GM13976 (cell line): ENCODE measurements around the gene SPATA12.

Experiments used
- DNase-seq: peaks from one replicate; pipeline ENCODE4 v3.0.0; 2012; ENCODE audit warnings: low spot score
- in situ Hi-C: fragments of 300-500 bp; cut with MboI; formaldehyde crosslinking; loops from one replicate; pipeline ENCODE4 v1.12.0; 2022; ENCODE audit warnings: low sequenced_read_pairs, mixed read lengths, inconsistent platforms; ENCODE audit not compliant: unreplicated experiment
- TF ChIP-seq, protein P1 (sequence below): IDR thresholded peaks from 2 replicates; pipeline ENCODE4 v1.5.1; 2012; ENCODE audit warnings: borderline replicate concordance, mild to moderate bottlenecking; ENCODE audit not compliant: insufficient read depth; ENCODE audit errors: extremely low read depth, missing control alignments, control extremely low read depth

The SPATA12 gene

DNA sequence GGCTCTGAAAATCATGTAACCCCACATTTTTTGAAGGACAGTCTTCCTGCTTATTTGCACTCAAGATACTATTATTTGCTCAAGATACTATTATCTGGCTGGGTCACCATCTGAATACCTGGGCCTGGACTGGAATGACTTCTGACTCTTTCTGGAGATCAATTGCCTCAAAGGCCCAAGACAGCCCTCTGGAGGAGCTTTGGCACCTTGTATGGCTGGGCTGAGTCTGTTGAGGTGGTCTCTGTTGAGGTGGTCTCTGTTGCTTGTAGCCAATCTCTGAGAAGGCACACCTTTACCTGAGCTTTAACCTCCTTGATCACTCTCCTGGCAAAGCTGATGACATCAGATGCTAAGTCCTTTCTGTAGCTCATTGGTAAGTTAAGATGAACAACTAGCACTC is 33.0 kb downstream of the SPATA12 start:
- TF ChIP-seq, protein P1, sequence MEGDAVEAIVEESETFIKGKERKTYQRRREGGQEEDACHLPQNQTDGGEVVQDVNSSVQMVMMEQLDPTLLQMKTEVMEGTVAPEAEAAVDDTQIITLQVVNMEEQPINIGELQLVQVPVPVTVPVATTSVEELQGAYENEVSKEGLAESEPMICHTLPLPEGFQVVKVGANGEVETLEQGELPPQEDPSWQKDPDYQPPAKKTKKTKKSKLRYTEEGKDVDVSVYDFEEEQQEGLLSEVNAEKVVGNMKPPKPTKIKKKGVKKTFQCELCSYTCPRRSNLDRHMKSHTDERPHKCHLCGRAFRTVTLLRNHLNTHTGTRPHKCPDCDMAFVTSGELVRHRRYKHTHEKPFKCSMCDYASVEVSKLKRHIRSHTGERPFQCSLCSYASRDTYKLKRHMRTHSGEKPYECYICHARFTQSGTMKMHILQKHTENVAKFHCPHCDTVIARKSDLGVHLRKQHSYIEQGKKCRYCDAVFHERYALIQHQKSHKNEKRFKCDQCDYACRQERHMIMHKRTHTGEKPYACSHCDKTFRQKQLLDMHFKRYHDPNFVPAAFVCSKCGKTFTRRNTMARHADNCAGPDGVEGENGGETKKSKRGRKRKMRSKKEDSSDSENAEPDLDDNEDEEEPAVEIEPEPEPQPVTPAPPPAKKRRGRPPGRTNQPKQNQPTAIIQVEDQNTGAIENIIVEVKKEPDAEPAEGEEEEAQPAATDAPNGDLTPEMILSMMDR, result no peak
- in situ Hi-C loops, result no loop called here
- no peak for DNase-seq

GRCh38 chr3:57093971-57094535 is 33.6 kb downstream of the SPATA12 start:
- DNase-seq, result no peak
- TF ChIP-seq, protein P1, result no peak
- in situ Hi-C loops, result no loop called here

DNA sequence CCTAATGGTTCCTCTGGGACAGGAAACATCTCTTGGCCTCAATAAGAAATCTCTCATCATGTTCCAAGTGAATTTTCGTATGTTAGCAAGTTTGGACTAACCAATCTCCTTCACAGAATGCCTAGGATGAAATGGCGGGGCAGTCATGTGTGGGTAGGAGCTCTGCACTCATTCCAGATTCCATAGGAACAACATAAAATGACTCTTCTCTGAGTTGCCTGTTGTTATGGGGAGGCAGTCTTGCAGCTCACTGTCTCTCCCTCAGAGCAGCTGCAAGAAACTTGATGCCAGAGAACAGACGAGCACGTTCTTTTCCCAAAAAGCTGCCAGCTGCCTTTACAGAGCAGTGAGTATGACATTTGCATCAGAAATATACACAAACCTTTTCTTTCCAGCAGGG is 34.1 kb downstream of the SPATA12 start:
- in situ Hi-C loops, result no loop called here
- DNase-seq, result no peak
- TF ChIP-seq, protein P1, result no peak

- TF ChIP-seq, protein P1, result no peak
- no peak for DNase-seq
- in situ Hi-C loops, result no loop called here
Observed at GRCh38 chr3:57095363-57095762, 34.9 kb downstream of the SPATA12 start.

- TF ChIP-seq, protein P1, result no peak
- in situ Hi-C loops, result no loop called here
- no peak for DNase-seq
Observed at GRCh38 chr3:57097536-57097935, 37.1 kb downstream of the SPATA12 start.

- DNase-seq, result no peak
- in situ Hi-C loops, result no loop called here
- TF ChIP-seq, protein P1, result no peak
Observed at GRCh38 chr3:57098418-57099310, 38.2 kb downstream of the SPATA12 start.
